ENCODE results near the gene KSR2.

The KSR2 gene

DNA sequence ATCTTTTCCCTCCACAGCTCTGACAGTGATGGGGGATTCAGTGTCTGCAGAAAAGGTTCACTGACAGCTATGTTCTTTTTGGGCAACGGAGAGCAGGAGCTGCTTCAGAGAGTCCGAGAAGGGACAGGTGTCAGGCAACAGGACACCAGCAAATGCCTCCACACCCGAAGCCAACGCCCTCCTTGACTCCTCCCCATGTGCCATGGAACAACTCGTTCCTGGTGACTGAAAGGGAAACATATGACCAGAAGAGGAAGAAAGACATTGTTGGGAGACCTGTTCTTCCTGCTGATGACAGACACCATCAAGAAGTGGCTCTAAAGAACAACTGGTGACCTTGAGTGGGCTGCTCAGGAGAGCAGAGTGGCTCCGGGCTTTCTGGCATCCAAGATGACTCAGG, 435.1 kb downstream of the KSR2 start:
- Histone ChIP-seq H3K4me3 (no peak overlapping the region), H3K27ac (no peak overlapping the region), H3K4me1 (no peaks in the 10 kb centered on the region), H3K9me3 (no peaks in the 10 kb centered on the region), H3K36me3 (no peaks in the 10 kb centered on the region), H3K27me3 (no peaks in the 10 kb centered on the region)
- intact Hi-C loops (cut with DNase I; ENCODE audit: low total_unique reads), result no loop called here
- DNase-seq, result peak in 1 of 2 donors; percentile 33
- TF ChIP-seq, protein P1, sequence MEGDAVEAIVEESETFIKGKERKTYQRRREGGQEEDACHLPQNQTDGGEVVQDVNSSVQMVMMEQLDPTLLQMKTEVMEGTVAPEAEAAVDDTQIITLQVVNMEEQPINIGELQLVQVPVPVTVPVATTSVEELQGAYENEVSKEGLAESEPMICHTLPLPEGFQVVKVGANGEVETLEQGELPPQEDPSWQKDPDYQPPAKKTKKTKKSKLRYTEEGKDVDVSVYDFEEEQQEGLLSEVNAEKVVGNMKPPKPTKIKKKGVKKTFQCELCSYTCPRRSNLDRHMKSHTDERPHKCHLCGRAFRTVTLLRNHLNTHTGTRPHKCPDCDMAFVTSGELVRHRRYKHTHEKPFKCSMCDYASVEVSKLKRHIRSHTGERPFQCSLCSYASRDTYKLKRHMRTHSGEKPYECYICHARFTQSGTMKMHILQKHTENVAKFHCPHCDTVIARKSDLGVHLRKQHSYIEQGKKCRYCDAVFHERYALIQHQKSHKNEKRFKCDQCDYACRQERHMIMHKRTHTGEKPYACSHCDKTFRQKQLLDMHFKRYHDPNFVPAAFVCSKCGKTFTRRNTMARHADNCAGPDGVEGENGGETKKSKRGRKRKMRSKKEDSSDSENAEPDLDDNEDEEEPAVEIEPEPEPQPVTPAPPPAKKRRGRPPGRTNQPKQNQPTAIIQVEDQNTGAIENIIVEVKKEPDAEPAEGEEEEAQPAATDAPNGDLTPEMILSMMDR (IDR thresholded peaks at IDR 0.05), result no peak

DNA sequence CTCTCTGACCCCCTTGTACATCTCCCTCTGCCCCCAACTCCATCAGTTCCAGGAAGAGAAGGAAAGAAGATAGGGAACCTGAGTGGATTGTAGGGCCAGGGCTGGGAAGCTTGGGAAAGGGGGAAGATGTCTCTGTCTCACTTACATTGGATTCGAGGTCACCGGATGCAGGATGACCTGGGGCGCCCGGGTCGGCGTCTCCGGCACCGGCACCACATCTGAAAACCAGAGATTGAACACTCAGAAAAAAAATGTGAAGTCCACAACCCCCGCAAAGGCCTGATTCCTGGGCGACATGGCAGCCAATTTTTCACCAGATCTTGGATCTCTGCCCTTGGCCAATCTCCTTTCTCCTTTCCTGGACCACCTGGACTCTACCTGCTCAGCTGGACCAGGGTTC, 438.0 kb downstream of the KSR2 start:
- no peaks in the 10 kb centered on the region for H3K36me3 ChIP-seq
- no peaks in the 10 kb centered on the region for H3K27me3 ChIP-seq
- TF ChIP-seq, protein P1 (IDR thresholded peaks at IDR 0.05), result no peak
- H3K27ac ChIP-seq, result no peak overlapping the region
- no peak overlapping the region for H3K4me3 ChIP-seq
- intact Hi-C loops (cut with DNase I; ENCODE audit: low total_unique reads), result no loop called here
- no peak for DNase-seq
- H3K4me1 ChIP-seq, result no peaks in the 10 kb centered on the region
- H3K9me3 ChIP-seq, result no peaks in the 10 kb centered on the region

DNA sequence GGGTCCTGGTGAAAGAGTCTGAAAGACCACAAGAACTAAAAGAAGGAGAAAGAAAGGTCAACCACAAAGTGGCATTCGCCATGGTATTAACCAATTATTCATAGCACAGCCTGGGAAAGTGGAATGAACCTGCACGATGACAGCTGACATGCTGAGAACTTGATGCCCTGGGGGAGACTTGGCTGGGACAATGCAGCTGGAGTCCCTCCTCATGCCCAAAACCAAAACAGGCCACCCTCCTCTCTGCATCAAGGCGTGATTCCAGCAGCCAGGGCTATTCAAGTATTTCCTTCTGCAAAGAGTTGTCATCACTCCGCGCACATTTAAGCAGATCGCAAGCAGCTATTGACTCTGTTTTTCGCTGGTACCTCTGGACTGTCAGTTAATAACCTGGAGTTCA, 440.3 kb downstream of the KSR2 start:
- Histone ChIP-seq H3K36me3 (no peaks in the 10 kb centered on the region), H3K4me3 (no peak overlapping the region), H3K4me1 (no peaks in the 10 kb centered on the region), H3K9me3 (no peaks in the 10 kb centered on the region), H3K27me3 (no peaks in the 10 kb centered on the region), H3K27ac (no peak overlapping the region)
- DNase-seq, result no peak
- TF ChIP-seq, protein P1 (IDR thresholded peaks at IDR 0.05), result no peak
- intact Hi-C loops (cut with DNase I; ENCODE audit: low total_unique reads), result no loop called here

DNA sequence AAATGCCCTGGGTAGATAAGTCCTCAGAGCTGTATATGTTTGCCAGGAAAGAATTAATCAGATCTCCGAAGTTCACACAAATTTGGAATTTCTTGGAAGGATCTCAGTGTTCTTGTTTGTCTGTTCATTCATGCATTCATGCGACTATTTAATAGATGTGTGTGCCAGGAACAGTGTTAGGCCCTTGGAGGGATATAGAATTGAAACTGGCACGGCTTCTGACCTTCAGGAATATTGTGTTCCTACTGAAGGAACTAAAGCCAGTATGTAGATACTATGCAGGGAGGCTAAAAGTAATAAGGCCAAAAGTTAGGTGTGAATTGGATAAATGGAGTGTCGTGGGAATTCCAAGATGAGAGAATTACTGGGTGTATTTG, 441.3 kb downstream of the KSR2 start:
- TF ChIP-seq, protein P1 (IDR thresholded peaks at IDR 0.05), result no peak
- Histone ChIP-seq H3K4me1 (no peaks in the 10 kb centered on the region), H3K27me3 (no peaks in the 10 kb centered on the region), H3K36me3 (no peaks in the 10 kb centered on the region), H3K4me3 (no peak overlapping the region), H3K27ac (no peak overlapping the region), H3K9me3 (no peaks in the 10 kb centered on the region)
- intact Hi-C loops (cut with DNase I; ENCODE audit: low total_unique reads), result no loop called here
- no peak for DNase-seq

DNA sequence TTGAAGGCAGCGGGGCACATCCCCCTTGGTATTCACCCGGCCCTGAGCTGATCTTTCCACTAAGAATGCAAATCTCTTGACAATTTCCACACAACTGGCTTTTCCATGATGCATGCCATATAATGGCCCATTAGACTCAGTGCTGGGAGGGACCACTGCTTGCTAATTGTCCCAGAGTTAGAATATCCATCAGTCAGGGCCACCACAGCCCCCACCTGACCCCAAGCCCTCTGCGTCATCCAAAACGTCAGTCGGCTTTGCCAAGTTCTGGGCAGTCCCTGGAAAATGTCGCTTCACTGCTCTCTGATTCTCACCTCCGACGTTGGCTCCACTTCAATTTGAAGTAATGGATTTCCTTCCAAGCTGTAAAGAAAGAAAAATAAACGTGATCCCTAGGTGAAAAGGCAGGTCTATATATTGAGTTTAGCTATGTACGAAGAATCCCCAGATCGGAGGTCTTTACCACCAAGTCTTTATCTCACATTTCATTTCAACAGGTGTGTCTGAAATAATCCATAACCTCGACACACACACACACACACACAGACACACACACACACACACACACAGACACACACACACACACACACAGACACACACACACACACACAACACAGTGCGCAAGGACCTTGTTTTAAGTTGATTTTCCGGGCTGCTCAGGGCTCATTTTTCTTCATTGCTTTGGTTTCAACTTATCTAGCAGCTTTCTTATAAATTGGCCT, 441.9 kb downstream of the KSR2 start:
- TF ChIP-seq, protein P1 (IDR thresholded peaks at IDR 0.05), result no peak
- H3K4me3 ChIP-seq, result no peak overlapping the region
- no peaks in the 10 kb centered on the region for H3K27me3 ChIP-seq
- intact Hi-C loops (cut with DNase I; ENCODE audit: low total_unique reads), result no loop called here
- no peak for DNase-seq
- no peak overlapping the region for H3K27ac ChIP-seq
- no peaks in the 10 kb centered on the region for H3K4me1 ChIP-seq
- H3K9me3 ChIP-seq, result no peaks in the 10 kb centered on the region
- no peaks in the 10 kb centered on the region for H3K36me3 ChIP-seq

DNA sequence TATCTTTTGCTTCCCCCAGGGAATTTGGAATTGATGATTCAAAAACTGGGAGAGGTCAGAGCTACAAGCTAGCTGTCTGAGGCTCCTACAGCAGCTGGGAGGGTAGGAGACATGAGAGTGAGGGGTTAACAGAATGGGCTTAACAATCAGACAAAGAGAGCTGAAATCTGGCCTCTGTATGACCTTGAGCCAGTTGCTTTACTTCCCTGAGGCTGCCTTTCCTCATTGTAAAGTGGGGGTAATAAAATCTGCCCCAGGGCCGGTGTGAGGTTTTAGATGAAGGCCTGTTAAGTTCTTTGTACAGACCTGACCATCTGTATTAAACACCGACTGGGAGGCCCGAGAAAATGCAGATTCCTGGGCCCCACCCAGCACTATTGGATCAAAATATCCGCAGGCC, 443.0 kb downstream of the KSR2 start:
- Histone ChIP-seq H3K4me3 (no peak overlapping the region), H3K9me3 (no peaks in the 10 kb centered on the region), H3K4me1 (no peaks in the 10 kb centered on the region), H3K36me3 (no peaks in the 10 kb centered on the region), H3K27ac (no peak overlapping the region), H3K27me3 (no peaks in the 10 kb centered on the region)
- intact Hi-C loops (cut with DNase I; ENCODE audit: low total_unique reads), result no loop called here
- DNase-seq, result no peak
- TF ChIP-seq, protein P1 (IDR thresholded peaks at IDR 0.05), result no peak
